Suppressor macrophage (primary cell): ENCODE measurements around the gene CUTA.
"Not testable (repeated sequence)": the region's sequence is repeated elsewhere in the genome, so short reads cannot be mapped to it uniquely, and the experiment has no call there.

Experiments
- DNase-seq, 4 experiments: peaks; one replicate each; pipeline ENCODE4 v3.0.0-alpha.2; 2020 to 2022

The CUTA gene

GRCh38 chr6:33399881-33400280 is 18.0 kb downstream of the CUTA start:
- not testable (repeated sequence) for DNase-seq

- not testable (repeated sequence) for DNase-seq
Observed at GRCh38 chr6:33398601-33399000, 19.3 kb downstream of the CUTA start.

- DNase-seq = no peak
Observed at GRCh38 chr6:33397541-33397940, 20.4 kb downstream of the CUTA start.

GRCh38 chr6:33392979-33393378 is 24.9 kb downstream of the CUTA start:
- DNase-seq = no peak

GRCh38 chr6:33392595-33392948 is 25.3 kb downstream of the CUTA start:
- no peak for DNase-seq

GRCh38 chr6:33391922-33392594 is 25.8 kb downstream of the CUTA start:
- DNase-seq = peak in 3 of 4 experiments; percentile 23 to 62 (median 61)

GRCh38 chr6:33391278-33391921 is 26.5 kb downstream of the CUTA start, which contains the start of gene KIFC1:
Gene KIFC1 (plus strand): TSS chr6:33391823. CDS start chr6:33391986, 163 bp downstream.
- DNase-seq = peak; percentile 100

GRCh38 chr6:33390767-33391277 is 27.1 kb downstream of the CUTA start:
- no peak for DNase-seq

- DNase-seq = no peak
Observed at GRCh38 chr6:33390173-33390572, 27.7 kb downstream of the CUTA start.

GRCh38 chr6:33384581-33385020 is 33.3 kb downstream of the CUTA start:
- peak in 3 of 4 experiments; percentile 20 to 42 (median 21) for DNase-seq

GRCh38 chr6:33383427-33384185 is 34.3 kb downstream of the CUTA start:
- DNase-seq = no peak

- DNase-seq = no peak
Observed at GRCh38 chr6:33380272-33380981, 37.5 kb downstream of the CUTA start.

- not testable (repeated sequence) for DNase-seq
Observed at GRCh38 chr6:33379184-33379583, 38.7 kb downstream of the CUTA start.

GRCh38 chr6:33377171-33377570 is 40.7 kb downstream of the CUTA start:
- no peak for DNase-seq

GRCh38 chr6:33375143-33375671 is 42.7 kb downstream of the CUTA start:
- DNase-seq = peak; percentile 63 to 80 (median 75)

- peak in 3 of 4 experiments; percentile 25 to 57 (median 43) for DNase-seq
Observed at GRCh38 chr6:33373960-33374910, 43.7 kb downstream of the CUTA start.

- DNase-seq = peak in 1 of 4 experiments; percentile 35
Observed at GRCh38 chr6:33372526-33373123, 45.3 kb downstream of the CUTA start.

- not testable (repeated sequence) for DNase-seq
Observed at GRCh38 chr6:33371901-33372300, 46.0 kb downstream of the CUTA start.

- not testable (repeated sequence) for DNase-seq
Observed at GRCh38 chr6:33367715-33368025, 50.2 kb downstream of the CUTA start.

- no peak for DNase-seq
Observed at GRCh38 chr6:33367009-33367714, 50.7 kb downstream of the CUTA start.
